Left hindlimb (tissue), 1 donor: ENCODE results near the gene CD81.
"Not testable (repeated sequence)": the region's sequence is repeated elsewhere in the genome, so short reads cannot be mapped to it uniquely, and the experiment has no call there.

Source experiments
- DNase-seq: peaks from one replicate; pipeline ENCODE4 v3.0.0-alpha.2; 2018

The CD81 gene

GRCh38 chr11:2357651-2358050, 19.5 kb upstream of the CD81 start:
- not testable (repeated sequence) for DNase-seq

GRCh38 chr11:2358754-2359442, 18.2 kb upstream of the CD81 start:
- DNase-seq: no peak

- no peak for DNase-seq
Observed at GRCh38 chr11:2359557-2359956, 17.6 kb upstream of the CD81 start.

GRCh38 chr11:2360081-2360642, 16.9 kb upstream of the CD81 start:
- no peak for DNase-seq

- DNase-seq: no peak
Observed at GRCh38 chr11:2361565-2361964, 15.5 kb upstream of the CD81 start.

GRCh38 chr11:2362414-2362813, 14.7 kb upstream of the CD81 start:
- DNase-seq: no peak

- no peak for DNase-seq
Observed at GRCh38 chr11:2363130-2363529, 14.0 kb upstream of the CD81 start.

GRCh38 chr11:2363577-2364370, 13.3 kb upstream of the CD81 start:
- DNase-seq: no peak

GRCh38 chr11:2364386-2364785, 12.7 kb upstream of the CD81 start:
- DNase-seq: not testable (repeated sequence)

- DNase-seq: no peak
Observed at GRCh38 chr11:2365571-2366210, 11.4 kb upstream of the CD81 start.

GRCh38 chr11:2366276-2366675, 10.8 kb upstream of the CD81 start:
- peak; percentile 72 for DNase-seq

GRCh38 chr11:2366733-2367132, 10.4 kb upstream of the CD81 start:
- DNase-seq: no peak

GRCh38 chr11:2367266-2368160, 9.6 kb upstream of the CD81 start:
- no peak for DNase-seq

- no peak for DNase-seq
Observed at GRCh38 chr11:2368178-2368850, 8.8 kb upstream of the CD81 start.

GRCh38 chr11:2368851-2369180, 8.3 kb upstream of the CD81 start:
- no peak for DNase-seq

GRCh38 chr11:2369320-2369719, 7.8 kb upstream of the CD81 start:
- DNase-seq: no peak

- no peak for DNase-seq
Observed at GRCh38 chr11:2369896-2370295, 7.2 kb upstream of the CD81 start.

GRCh38 chr11:2374456-2375201, 2.5 kb upstream of the CD81 start:
- DNase-seq: no peak

- DNase-seq: peak; percentile 31
Observed at GRCh38 chr11:2375341-2375853, 1.7 kb upstream of the CD81 start.

GRCh38 chr11:2375964-2376551, 1.1 kb upstream of the CD81 start:
- DNase-seq: peak; percentile 12
